T-helper 1 cell (primary cell): ENCODE data around the gene FUNDC2.

Experiments
- DNase-seq, 5 donors: peaks; one replicate each; pipeline ENCODE4 v3.0.0-alpha.2; 2012 to 2020

The FUNDC2 gene

GRCh38 chrX:155070038-155070437 lies 43.4 kb downstream of the FUNDC2 start:
- no peak for DNase-seq

- DNase-seq = no peak
Observed at GRCh38 chrX:155070663-155070974, 44.0 kb downstream of the FUNDC2 start.

- peak; percentile 60 to 86 (median 65) for DNase-seq
Observed at GRCh38 chrX:155070975-155071693, 44.5 kb downstream of the FUNDC2 start, which contains the start of the genes BRCC3, CMC4 and MTCP1. Gene BRCC3 (plus strand): TSS chrX:155071508. CDS start chrX:155071528, 20 bp downstream. Gene CMC4 (minus strand): TSS chrX:155071136. CDS start chrX:155064023, 7,113 bp downstream. Gene MTCP1 (minus strand): TSS chrX:155071136. CDS start chrX:155066010, 5,126 bp downstream.

GRCh38 chrX:155071694-155072280 lies 45.1 kb downstream of the FUNDC2 start:
- no peak for DNase-seq

- peak in 3 of 5 donors; percentile 11 to 37 (median 29) for DNase-seq
Observed at GRCh38 chrX:155086202-155086840, 59.7 kb downstream of the FUNDC2 start.

- no peak for DNase-seq
Observed at GRCh38 chrX:155086961-155087735, 60.5 kb downstream of the FUNDC2 start.

- DNase-seq = peak in 2 of 5 donors; percentile 20 to 36
Observed at GRCh38 chrX:155094468-155095061, 67.9 kb downstream of the FUNDC2 start.

- no peak for DNase-seq
Observed at GRCh38 chrX:155105919-155106318, 79.3 kb downstream of the FUNDC2 start.

GRCh38 chrX:155108427-155108826 lies 81.8 kb downstream of the FUNDC2 start:
- DNase-seq = no peak
